ENCODE results near the gene FOSL2.

FOSL2 gene

GRCh38 chr2:28407976-28408690, 15.5 kb downstream of the FOSL2 start:
- DNase-seq (ENCODE audit: low read depth, low spot score) = no peak
- H3K27ac ChIP-seq = peak overlapping the region; percentile 59

GRCh38 chr2:28408764-28409599, 16.3 kb downstream of the FOSL2 start:
- peak overlapping the region; percentile 59 for H3K27ac ChIP-seq
- no peak for DNase-seq (ENCODE audit: low read depth, low spot score)

- DNase-seq (ENCODE audit: low read depth, low spot score) = no peak
- H3K27ac ChIP-seq = no peak overlapping the region
Observed at GRCh38 chr2:28411166-28411755, 18.6 kb downstream of the FOSL2 start.

GRCh38 chr2:28411956-28412609, 19.4 kb downstream of the FOSL2 start:
- DNase-seq (ENCODE audit: low read depth, low spot score) = no peak
- no peak overlapping the region for H3K27ac ChIP-seq

- H3K27ac ChIP-seq = no peak overlapping the region
- DNase-seq (ENCODE audit: low read depth, low spot score) = no peak
Observed at GRCh38 chr2:28412625-28413151, 20.0 kb downstream of the FOSL2 start.

GRCh38 chr2:28413152-28413898, 20.7 kb downstream of the FOSL2 start:
- no peak for DNase-seq (ENCODE audit: low read depth, low spot score)
- H3K27ac ChIP-seq = no peak overlapping the region

GRCh38 chr2:28413899-28414295, 21.2 kb downstream of the FOSL2 start:
- DNase-seq (ENCODE audit: low read depth, low spot score) = no peak
- H3K27ac ChIP-seq = no peak overlapping the region

- DNase-seq (ENCODE audit: low read depth, low spot score) = no peak
- no peak overlapping the region for H3K27ac ChIP-seq
Observed at GRCh38 chr2:28414583-28414982, 21.9 kb downstream of the FOSL2 start.

GRCh38 chr2:28415010-28415409, 22.4 kb downstream of the FOSL2 start:
- no peak for DNase-seq (ENCODE audit: low read depth, low spot score)
- no peak overlapping the region for H3K27ac ChIP-seq

GRCh38 chr2:28415715-28416114, 23.1 kb downstream of the FOSL2 start:
- DNase-seq (ENCODE audit: low read depth, low spot score) = no peak
- H3K27ac ChIP-seq = no peak overlapping the region

- H3K27ac ChIP-seq = no peak overlapping the region
- DNase-seq (ENCODE audit: low read depth, low spot score) = no peak
Observed at GRCh38 chr2:28419003-28419402, 26.3 kb downstream of the FOSL2 start.

- DNase-seq (ENCODE audit: low read depth, low spot score) = no peak
- H3K27ac ChIP-seq = no peak overlapping the region
Observed at GRCh38 chr2:28419443-28420270, 27.0 kb downstream of the FOSL2 start.

GRCh38 chr2:28420722-28421121, 28.1 kb downstream of the FOSL2 start:
- no peak overlapping the region for H3K27ac ChIP-seq
- DNase-seq (ENCODE audit: low read depth, low spot score) = no peak

- H3K27ac ChIP-seq = no peak overlapping the region
- DNase-seq (ENCODE audit: low read depth, low spot score) = no peak
Observed at GRCh38 chr2:28422908-28423741, 30.5 kb downstream of the FOSL2 start.

GRCh38 chr2:28423856-28424605, 31.4 kb downstream of the FOSL2 start:
- no peak for DNase-seq (ENCODE audit: low read depth, low spot score)
- no peak overlapping the region for H3K27ac ChIP-seq

GRCh38 chr2:28424799-28425463, 32.3 kb downstream of the FOSL2 start:
- H3K27ac ChIP-seq = no peak overlapping the region
- no peak for DNase-seq (ENCODE audit: low read depth, low spot score)

GRCh38 chr2:28425464-28425835, 32.8 kb downstream of the FOSL2 start:
- H3K27ac ChIP-seq = no peak overlapping the region
- DNase-seq (ENCODE audit: low read depth, low spot score) = no peak

Data from epithelial cell of prostate (primary cell).